NCI-H2107 (cell line): Measurements from ENCODE around the gene CSH2.
"Not testable (repeated sequence)": the region's sequence is repeated elsewhere in the genome, so short reads cannot be mapped to it uniquely, and the experiment has no call there.

Experiments used
- DNase-seq: peaks from one replicate; lab custom pipeline; 2025; lab: John Stamatoyannopoulos, UW

The CSH2 gene

DNA sequence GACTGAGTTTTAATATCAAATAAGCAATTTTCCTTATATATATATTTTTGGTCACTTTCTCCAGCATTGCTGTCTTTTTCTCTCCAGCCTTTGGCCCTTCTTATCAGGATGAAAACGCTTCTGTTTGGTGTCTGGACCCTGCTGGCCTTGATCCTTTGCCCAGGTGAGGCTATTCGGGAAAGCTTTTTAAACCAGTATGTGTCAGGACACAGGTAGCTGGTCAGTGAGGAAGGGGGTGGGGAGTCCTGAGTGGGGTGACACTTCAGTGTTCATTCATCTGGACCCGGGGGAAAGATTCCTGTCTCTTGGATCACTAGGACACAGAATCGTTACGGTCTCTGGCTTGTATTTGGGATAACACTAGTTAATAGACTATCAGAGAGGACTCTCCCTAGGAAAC is 18.8 kb downstream of the CSH2 start:
- no peak for DNase-seq

DNA sequence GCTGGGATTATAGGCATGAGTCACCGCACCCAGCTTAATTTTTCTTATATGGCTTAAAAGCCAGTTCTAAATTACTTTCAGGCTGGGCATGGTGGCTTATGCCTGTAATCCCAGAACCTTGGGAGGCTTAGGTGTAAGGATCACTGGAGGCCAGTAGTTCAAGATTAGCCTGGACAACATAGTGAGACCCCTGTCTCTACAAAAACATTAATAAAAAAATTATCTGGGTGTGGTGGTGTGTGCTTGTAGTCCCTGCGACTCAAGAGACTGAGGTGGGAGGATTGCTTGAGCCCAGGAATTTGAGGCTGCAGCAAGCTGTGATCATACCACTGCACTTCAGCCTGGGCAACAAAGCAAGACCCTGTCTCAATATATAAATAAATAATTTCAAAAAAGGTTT is 20.2 kb downstream of the CSH2 start:
- no peak for DNase-seq

GRCh38 chr17:63850401-63850800 is 23.1 kb downstream of the CSH2 start:
- DNase-seq, result no peak

DNA sequence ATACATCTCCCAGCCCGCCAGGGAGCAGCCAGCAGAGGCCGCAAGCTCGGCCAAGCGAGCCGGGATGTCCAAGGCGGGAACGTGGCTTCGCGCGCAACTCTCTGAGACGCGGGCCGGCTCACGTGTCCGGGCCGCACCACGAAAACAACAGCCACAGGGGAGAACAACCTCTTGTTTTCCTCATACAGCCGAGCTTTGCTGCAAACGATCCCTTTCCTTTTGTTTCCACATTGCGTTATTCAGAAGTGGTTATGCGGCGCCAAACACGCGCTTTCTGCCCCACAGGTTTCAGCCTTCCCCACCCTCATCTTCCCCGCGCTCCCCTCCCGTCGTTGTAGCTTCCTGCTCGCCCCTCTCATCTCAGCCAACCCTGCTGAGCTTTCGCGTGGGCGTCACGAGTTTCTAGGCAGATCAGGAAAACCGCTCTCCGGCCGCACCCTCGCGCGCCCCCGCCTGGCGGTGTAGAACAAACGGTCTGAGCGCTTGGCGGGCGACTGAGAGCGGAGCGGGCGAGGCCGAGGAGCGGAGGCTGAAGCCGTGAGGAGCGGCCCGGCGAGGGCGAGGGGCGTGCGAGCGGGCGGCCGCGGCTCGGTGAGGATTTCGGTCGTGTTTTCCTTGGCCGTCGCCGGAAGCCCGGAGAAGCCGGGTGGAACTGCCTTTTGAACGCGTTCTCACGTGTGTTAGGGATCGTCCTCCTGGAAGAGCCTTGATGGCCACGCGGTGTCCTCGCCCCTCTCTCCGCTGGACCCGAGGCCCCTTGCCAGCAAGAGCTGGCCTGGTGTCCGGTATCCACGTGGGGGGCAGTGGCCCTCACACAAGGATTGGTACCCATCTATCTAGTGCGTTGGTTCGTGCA is 24.4 kb downstream of the CSH2 start:
- DNase-seq, result no peak

- no peak for DNase-seq
Measured at GRCh38 chr17:63847525-63848249, 25.8 kb downstream of the CSH2 start.

- no peak for DNase-seq
Measured at GRCh38 chr17:63845509-63845908, 28.0 kb downstream of the CSH2 start.

GRCh38 chr17:63843910-63844677 is 29.4 kb downstream of the CSH2 start:
- no peak for DNase-seq

- not testable (repeated sequence) for DNase-seq
Measured at GRCh38 chr17:63843387-63843888, 30.0 kb downstream of the CSH2 start.

- peak; percentile 99 for DNase-seq
Measured at GRCh38 chr17:63842540-63843386, 30.7 kb downstream of the CSH2 start, which contains the start of gene SMARCD2. Gene SMARCD2 (minus strand): TSS chr17:63842685. CDS start chr17:63842674, 11 bp downstream.

- peak; percentile 58 for DNase-seq
Measured at GRCh38 chr17:63842173-63842539, 31.3 kb downstream of the CSH2 start.

- DNase-seq, result no peak
Measured at GRCh38 chr17:63841350-63842172, 31.9 kb downstream of the CSH2 start.

DNA sequence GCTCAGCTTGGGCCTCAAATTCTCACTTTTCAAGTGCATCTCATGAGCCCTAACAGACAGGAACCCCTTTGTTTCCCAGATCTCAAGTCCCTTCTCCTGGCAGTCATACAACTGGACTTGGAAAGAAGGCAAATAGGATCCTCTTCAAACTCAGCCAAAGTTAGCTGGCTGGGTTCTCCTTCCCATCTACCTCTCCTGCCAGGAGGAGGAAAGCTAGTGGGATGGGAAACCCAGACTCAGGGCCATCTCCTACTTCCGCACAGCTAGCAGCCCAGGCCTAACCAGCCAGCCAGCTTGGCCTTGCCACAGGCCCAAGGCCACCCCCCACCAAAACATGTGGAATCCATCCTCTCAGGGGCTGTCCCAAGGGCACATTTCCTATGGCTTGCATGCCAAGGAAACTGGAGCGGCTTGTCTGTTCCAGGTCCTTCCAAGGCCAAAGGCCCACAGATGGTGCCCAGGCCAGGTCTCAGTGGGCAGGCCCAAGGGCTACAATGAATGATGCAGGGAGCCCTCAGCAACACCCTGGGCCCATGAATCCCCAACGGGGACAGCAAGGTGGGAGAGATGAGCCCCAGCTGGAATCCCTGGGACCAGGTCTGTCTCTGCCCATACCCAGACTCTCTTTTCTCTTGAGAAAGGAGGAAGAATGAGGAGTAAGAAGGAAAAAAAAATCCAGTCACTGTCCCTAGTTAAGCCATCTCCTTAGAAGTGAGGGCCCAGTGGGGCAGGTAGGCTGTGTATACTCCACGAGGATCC is 32.7 kb downstream of the CSH2 start:
- no peak for DNase-seq

DNA sequence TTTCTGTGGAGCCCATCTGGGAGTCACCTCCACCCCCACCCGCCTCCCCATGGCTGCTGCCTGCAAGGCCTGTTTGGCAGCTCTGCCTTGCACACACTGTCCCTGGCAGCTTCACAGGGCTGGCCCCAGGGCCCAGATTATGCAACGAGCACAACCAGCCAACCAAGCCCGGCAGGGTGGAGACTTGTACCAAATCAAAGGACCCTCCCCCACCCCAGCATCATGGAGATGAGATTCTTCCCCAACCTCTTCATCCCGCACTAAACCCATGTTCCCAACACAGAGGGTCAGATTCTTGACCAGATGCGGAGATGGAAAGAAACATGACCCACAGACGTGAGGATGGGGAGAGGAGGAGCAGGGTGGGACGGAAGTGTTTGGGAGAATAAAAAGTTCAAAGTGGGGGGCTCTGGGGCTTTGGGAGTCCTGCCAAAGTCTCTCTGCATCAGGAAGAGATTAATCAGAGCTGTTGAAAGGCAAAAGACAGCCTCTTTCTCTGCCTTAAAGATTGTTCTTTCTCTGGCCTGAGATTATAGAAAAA is 34.8 kb downstream of the CSH2 start:
- no peak for DNase-seq

GRCh38 chr17:63837962-63838600 is 35.4 kb downstream of the CSH2 start:
- DNase-seq, result no peak

GRCh38 chr17:63837480-63837879 is 36.0 kb downstream of the CSH2 start:
- no peak for DNase-seq

GRCh38 chr17:63836811-63837210 is 36.7 kb downstream of the CSH2 start:
- no peak for DNase-seq

- DNase-seq, result no peak
Measured at GRCh38 chr17:63835167-63835720, 38.2 kb downstream of the CSH2 start.

DNA sequence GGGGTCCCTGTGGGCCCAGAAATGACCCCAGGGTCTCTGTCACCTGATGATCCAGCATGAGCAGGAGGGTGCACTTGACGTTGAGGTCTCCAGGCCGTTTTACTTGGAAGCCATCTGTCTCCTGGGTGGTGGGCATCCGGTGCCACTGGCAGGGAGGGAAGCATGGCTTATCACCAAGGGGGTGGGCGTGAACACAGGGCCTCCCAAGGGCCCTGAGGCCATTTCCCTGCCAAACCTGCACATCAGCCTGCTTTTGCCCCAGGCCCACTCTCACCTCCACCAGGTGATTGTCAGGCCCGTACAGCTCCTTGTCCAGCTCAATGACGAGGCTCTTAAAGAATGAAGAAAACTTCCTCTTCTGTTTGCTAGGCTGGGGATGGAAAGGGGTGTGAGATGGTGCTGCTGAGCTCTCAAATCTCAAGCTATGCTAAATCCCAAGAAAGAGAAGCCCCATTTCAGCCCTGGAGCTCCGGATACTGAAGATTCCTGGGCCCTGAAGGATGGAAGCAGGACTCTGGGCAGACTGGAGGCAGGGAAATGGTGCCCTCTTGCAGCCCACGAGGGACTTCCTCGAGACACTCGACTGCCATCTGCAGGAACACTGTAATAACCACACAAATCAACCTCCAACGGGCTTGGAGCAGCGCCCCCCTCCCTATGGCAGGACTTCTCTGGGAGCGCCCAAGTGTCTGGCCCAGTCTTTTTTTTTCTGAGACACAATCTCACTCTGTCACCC is 38.9 kb downstream of the CSH2 start:
- DNase-seq, result peak; percentile 69
